ENCODE results near the gene ZNF581.

ZNF581 gene

GRCh38 chr19:55643003-55643886 is at the start of gene ZNF581:
Gene ZNF581 (plus strand): TSS chr19:55643649. CDS start chr19:55644572, 923 bp downstream.
- DNase-seq, result peak; percentile 66

- no peak for DNase-seq
Observed at GRCh38 chr19:55594996-55595545, 48.4 kb upstream of the ZNF581 start.

- no peak for DNase-seq
Observed at GRCh38 chr19:55596304-55596703, 47.1 kb upstream of the ZNF581 start.

- DNase-seq, result no peak
Observed at GRCh38 chr19:55597501-55597921, 45.9 kb upstream of the ZNF581 start.

GRCh38 chr19:55598034-55598433 is 45.4 kb upstream of the ZNF581 start:
- DNase-seq, result no peak

GRCh38 chr19:55598719-55599467 is 44.6 kb upstream of the ZNF581 start:
- peak; percentile 96 for DNase-seq

GRCh38 chr19:55599468-55599841 is 44.0 kb upstream of the ZNF581 start, which contains the start of gene FIZ1:
Gene FIZ1 (minus strand): TSS chr19:55599517. CDS start chr19:55597865, 1,652 bp downstream.
- peak; percentile 99 for DNase-seq

- peak; percentile 87 for DNase-seq
Observed at GRCh38 chr19:55599842-55600661, 43.4 kb upstream of the ZNF581 start, which contains the start of gene ZNF524. Gene ZNF524 (plus strand): TSS chr19:55600288. CDS start chr19:55602113, 1,825 bp downstream.

GRCh38 chr19:55600662-55601028 is 42.8 kb upstream of the ZNF581 start:
- DNase-seq, result no peak

GRCh38 chr19:55601084-55601483 is 42.4 kb upstream of the ZNF581 start:
- no peak for DNase-seq

- no peak for DNase-seq
Observed at GRCh38 chr19:55602104-55603001, 41.1 kb upstream of the ZNF581 start.

GRCh38 chr19:55603115-55603514 is 40.3 kb upstream of the ZNF581 start:
- no peak for DNase-seq

GRCh38 chr19:55603581-55604292 is 39.7 kb upstream of the ZNF581 start:
- DNase-seq, result no peak

- peak; percentile 98 for DNase-seq
Observed at GRCh38 chr19:55605207-55605636, 38.2 kb upstream of the ZNF581 start.

- peak; percentile 85 for DNase-seq
Observed at GRCh38 chr19:55605637-55606470, 37.6 kb upstream of the ZNF581 start, which contains the start of gene ZNF865. Gene ZNF865 (plus strand): TSS chr19:55605647. CDS start chr19:55613619, 7,972 bp downstream.

GRCh38 chr19:55606471-55606787 is 37.0 kb upstream of the ZNF581 start:
- no peak for DNase-seq

- no peak for DNase-seq
Observed at GRCh38 chr19:55606817-55607216, 36.6 kb upstream of the ZNF581 start.

- DNase-seq, result no peak
Observed at GRCh38 chr19:55609326-55609725, 34.1 kb upstream of the ZNF581 start.

GRCh38 chr19:55611300-55611982 is 32.0 kb upstream of the ZNF581 start:
- DNase-seq, result no peak

Measured in fibroblast of upper back skin (primary cell).